Keratinocyte (primary cell): ENCODE data around the gene AKAP13.

Source experiments
- EZH2 ChIP-seq: IDR thresholded peaks from one replicate; pipeline ENCODE4 v1.6.1; 2012; ENCODE audit warnings: inconsistent platforms, mild to moderate bottlenecking, low read length, moderate library complexity
- TF ChIP-seq, protein P1 (sequence below), 3 experiments: IDR thresholded peaks in 1 of 3; conservative IDR thresholded peaks in 1 of 3; optimal IDR thresholded peaks in 1 of 3; 2 replicates in 2 of 3; 3 replicates in 1 of 3; pipeline versions ENCODE3 to v1.5.1; 2011; ENCODE audit warnings: low read length in 3 of 3, mild to moderate bottlenecking in 3 of 3, moderate library complexity in 2 of 3, control low read depth in 1 of 3, inconsistent platforms in 1 of 3; ENCODE audit not compliant: insufficient read depth in 2 of 3; ENCODE audit errors: extremely low read depth in 1 of 3

DNA sequence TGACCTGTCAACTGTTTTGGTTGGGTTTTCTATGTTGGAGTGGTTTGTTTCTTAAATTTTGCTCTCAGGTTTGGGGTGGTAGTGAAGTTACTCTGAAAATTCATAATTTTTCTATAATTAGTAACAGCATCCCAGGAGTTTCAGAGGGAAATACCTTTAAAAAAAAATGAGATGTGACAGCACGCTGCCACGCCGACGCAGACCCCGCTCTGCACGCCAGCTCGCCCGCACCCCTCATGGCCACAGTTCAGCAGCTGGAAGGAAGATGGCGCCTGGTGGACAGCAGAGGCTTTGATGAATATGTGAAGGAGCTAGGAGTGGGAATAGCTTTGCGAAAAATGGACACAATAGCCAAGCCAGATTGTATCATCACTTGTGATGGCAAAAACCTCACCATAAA lies 34.6 kb downstream of the AKAP13 start:
- TF ChIP-seq, protein P1, sequence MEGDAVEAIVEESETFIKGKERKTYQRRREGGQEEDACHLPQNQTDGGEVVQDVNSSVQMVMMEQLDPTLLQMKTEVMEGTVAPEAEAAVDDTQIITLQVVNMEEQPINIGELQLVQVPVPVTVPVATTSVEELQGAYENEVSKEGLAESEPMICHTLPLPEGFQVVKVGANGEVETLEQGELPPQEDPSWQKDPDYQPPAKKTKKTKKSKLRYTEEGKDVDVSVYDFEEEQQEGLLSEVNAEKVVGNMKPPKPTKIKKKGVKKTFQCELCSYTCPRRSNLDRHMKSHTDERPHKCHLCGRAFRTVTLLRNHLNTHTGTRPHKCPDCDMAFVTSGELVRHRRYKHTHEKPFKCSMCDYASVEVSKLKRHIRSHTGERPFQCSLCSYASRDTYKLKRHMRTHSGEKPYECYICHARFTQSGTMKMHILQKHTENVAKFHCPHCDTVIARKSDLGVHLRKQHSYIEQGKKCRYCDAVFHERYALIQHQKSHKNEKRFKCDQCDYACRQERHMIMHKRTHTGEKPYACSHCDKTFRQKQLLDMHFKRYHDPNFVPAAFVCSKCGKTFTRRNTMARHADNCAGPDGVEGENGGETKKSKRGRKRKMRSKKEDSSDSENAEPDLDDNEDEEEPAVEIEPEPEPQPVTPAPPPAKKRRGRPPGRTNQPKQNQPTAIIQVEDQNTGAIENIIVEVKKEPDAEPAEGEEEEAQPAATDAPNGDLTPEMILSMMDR (optimal IDR thresholded peaks at IDR 0.05 in 1 of 3, IDR thresholded peaks at IDR 0.05 in 1 of 3, conservative IDR thresholded peaks at IDR 0.05 in 1 of 3; ENCODE audit: extremely low read depth in 1 of 3, insufficient read depth in 2 of 3, low read length in 3 of 3): no peak
- TF ChIP-seq EZH2: no peak
